Astrocyte of the spinal cord (primary cell): Measurements from ENCODE around the gene PIK3R2.

ENCODE experiments used
- DNase-seq: peaks from one replicate; pipeline ENCODE4 v3.0.0; 2011; ENCODE audit warnings: low read depth, low spot score
- H3K4me3 ChIP-seq: 2 replicates; pipeline ENCODE4 v1.5.1; 2011; ENCODE audit warnings: low read depth, mild to moderate bottlenecking, low read length, moderate library complexity
- CTCF ChIP-seq: IDR thresholded peaks from 2 replicates; pipeline ENCODE4 v1.5.1; 2012; ENCODE audit warnings: low read depth, mild to moderate bottlenecking, low read length, inconsistent platforms
- in situ Hi-C: cut with HindIII; loops from 2 replicates; pipeline ENCODE4 v1.10.0; 2017; ENCODE audit warnings: low sequenced_read_pairs

The PIK3R2 gene

DNA sequence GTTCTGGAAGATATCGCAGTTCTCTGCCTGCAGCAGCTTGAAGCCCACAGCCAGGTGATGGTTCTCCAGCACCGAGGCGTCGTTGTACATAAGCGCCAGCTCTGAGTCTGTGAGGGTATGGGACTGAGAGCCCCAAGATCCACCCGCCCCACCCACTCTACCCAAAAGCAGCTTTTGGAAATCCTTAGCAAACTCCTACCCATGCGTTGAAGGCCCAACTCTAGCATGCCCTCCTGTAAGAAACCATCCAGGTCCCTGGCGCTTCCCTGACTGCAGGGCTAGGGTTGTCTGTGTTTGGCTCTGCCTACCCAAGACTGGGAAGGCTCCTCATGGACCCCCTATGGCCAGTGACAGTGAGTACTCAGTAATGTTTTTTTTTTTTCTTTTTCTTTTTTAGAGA lies 63.8 kb downstream of the PIK3R2 start:
- in situ Hi-C loops: no loop called here
- TF ChIP-seq CTCF: no peak
- H3K4me3 ChIP-seq: no peak overlapping the region
- DNase-seq: no peak

- no peak for DNase-seq
- TF ChIP-seq CTCF: no peak
- in situ Hi-C loops: no loop called here
- no peak overlapping the region for H3K4me3 ChIP-seq
Measured at GRCh38 chr19:18218159-18218558, 65.2 kb downstream of the PIK3R2 start.

DNA sequence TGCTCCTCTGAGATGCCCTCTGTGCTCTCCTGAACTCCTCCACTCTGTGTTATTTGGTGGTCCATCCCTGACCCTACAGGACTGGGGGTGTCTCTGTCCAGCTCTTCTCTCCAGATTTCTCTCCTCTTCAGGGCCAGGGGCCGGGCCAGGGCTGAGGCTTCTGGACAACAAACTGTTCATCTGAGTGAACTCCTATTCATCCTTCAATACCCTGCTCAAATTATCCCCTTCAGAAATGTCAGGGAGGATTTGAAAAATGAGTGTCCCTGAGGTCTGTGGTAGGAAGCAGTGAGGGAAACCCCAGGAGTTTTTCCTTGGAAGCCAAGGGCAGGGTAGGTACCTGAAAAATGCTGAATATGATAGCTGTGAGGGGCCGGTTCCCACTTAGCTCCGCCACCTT lies 65.6 kb downstream of the PIK3R2 start:
- DNase-seq: no peak
- H3K4me3 ChIP-seq: no peak overlapping the region
- in situ Hi-C loops: no loop called here
- TF ChIP-seq CTCF: no peak
